ENCODE results near the gene GPR143. TPM values are rescaled to one million over a fixed set of nuclear protein-coding genes. Genes with fewer than 3 reads are reported as not detected.

GPR143 gene
- total RNA-seq, 1 donor from 2014 or later = 16.8 TPM

- Mint-ChIP-seq H3K36me3 (ENCODE audit: low read depth, unreplicated experiment) (peaks cover 6% of the 10 kb centered on the region), H3K4me3 (ENCODE audit: unreplicated experiment) (no peak overlapping the region), H3K4me1 (ENCODE audit: unreplicated experiment) (peaks cover 5% of the 10 kb centered on the region), H3K9me3 (ENCODE audit: unreplicated experiment) (no peaks in the 10 kb centered on the region), H3K27ac (ENCODE audit: unreplicated experiment) (no peak overlapping the region), H3K27me3 (ENCODE audit: unreplicated experiment) (no peaks in the 10 kb centered on the region)
- DNase-seq (ENCODE audit: low spot score) = no peak
- TF ChIP-seq, protein P1, sequence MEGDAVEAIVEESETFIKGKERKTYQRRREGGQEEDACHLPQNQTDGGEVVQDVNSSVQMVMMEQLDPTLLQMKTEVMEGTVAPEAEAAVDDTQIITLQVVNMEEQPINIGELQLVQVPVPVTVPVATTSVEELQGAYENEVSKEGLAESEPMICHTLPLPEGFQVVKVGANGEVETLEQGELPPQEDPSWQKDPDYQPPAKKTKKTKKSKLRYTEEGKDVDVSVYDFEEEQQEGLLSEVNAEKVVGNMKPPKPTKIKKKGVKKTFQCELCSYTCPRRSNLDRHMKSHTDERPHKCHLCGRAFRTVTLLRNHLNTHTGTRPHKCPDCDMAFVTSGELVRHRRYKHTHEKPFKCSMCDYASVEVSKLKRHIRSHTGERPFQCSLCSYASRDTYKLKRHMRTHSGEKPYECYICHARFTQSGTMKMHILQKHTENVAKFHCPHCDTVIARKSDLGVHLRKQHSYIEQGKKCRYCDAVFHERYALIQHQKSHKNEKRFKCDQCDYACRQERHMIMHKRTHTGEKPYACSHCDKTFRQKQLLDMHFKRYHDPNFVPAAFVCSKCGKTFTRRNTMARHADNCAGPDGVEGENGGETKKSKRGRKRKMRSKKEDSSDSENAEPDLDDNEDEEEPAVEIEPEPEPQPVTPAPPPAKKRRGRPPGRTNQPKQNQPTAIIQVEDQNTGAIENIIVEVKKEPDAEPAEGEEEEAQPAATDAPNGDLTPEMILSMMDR (IDR thresholded peaks at IDR 0.05; ENCODE audit: unreplicated experiment) = no peak
These were observed 37.1 kb upstream of the GPR143 start for GRCh38 chrX:9802737-9803136.

DNA sequence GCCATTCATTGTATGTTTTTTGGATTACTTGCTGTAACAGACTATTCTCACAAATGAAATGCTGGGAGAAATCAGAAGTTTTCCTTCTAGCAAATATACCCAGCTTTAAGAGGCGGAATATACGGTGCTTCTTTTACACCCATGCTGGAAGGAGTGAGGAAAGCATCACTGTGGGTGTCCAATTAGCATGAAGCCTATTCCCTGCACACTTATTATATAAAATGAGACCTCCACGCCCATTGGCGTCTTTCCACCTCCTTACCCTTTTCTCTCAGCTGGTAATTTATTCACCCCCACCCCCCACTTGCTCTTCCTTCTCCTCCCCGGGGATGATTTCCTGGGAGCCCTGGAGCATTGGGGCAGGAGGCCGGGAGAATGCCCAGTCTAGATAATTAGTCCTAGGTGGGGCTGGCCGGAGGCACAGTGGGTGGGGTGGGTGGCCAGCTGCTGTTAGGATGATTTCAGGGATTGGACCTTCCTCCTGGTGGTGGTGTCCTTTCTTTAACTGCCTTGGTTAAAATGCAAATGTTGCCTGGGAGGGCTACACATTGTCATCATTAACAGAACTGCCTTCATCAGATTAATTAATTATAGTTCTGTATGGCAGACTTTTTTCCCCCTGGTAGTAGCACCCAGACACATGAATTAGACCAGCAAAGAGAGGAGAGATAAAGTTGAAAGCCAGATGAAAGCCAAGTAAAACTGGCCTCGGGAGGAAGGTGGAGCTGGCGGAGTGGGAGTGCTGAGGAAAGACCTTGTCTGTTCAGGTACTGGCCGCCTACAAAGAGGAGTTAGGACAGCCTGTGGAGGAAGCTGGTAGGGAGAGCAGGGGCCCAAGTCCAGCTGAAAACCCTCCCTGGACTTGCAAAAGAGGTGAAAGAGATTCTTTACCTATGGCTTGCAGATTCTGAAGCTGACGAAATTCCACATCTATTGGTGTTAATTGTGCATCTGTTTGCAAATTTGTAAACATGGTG lies 32.0 kb upstream of the GPR143 start:
- Mint-ChIP-seq H3K36me3 (ENCODE audit: low read depth, unreplicated experiment) (peaks cover 6% of the 10 kb centered on the region), H3K27ac (ENCODE audit: unreplicated experiment) (no peak overlapping the region), H3K9me3 (ENCODE audit: unreplicated experiment) (no peaks in the 10 kb centered on the region), H3K4me1 (ENCODE audit: unreplicated experiment) (peaks cover 3% of the 10 kb centered on the region), H3K27me3 (ENCODE audit: unreplicated experiment) (peaks cover 4% of the 10 kb centered on the region), H3K4me3 (ENCODE audit: unreplicated experiment) (no peak overlapping the region)
- TF ChIP-seq, protein P1 (IDR thresholded peaks at IDR 0.05; ENCODE audit: unreplicated experiment) = no peak
- DNase-seq (ENCODE audit: low spot score) = no peak

DNA sequence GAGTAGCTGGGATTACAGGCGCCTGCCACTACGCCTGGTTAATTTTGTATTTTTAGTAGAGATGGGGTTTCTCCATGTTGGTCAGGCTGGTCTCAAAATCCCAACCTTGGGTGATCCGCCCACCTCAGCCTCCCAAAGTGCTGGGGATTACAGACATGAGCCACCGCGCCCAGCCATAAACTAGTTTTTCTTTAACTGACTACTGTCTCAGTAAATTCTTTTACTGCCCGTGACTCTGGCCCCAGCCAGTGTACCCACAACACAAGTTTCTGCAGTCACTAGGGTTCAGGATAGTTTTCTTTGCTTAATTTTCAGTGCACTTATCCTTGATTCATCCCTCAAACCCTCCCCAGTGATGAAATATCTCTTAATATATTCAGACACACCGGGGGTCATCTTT lies 28.8 kb upstream of the GPR143 start:
- Mint-ChIP-seq H3K27me3 (ENCODE audit: unreplicated experiment) (peaks cover 4% of the 10 kb centered on the region), H3K4me3 (ENCODE audit: unreplicated experiment) (no peak overlapping the region), H3K27ac (ENCODE audit: unreplicated experiment) (no peak overlapping the region), H3K36me3 (ENCODE audit: low read depth, unreplicated experiment) (peaks cover under 1% of the 10 kb centered on the region), H3K4me1 (ENCODE audit: unreplicated experiment) (peaks cover 6% of the 10 kb centered on the region), H3K9me3 (ENCODE audit: unreplicated experiment) (no peaks in the 10 kb centered on the region)
- TF ChIP-seq, protein P1 (IDR thresholded peaks at IDR 0.05; ENCODE audit: unreplicated experiment) = no peak
- DNase-seq (ENCODE audit: low spot score) = no peak

DNA sequence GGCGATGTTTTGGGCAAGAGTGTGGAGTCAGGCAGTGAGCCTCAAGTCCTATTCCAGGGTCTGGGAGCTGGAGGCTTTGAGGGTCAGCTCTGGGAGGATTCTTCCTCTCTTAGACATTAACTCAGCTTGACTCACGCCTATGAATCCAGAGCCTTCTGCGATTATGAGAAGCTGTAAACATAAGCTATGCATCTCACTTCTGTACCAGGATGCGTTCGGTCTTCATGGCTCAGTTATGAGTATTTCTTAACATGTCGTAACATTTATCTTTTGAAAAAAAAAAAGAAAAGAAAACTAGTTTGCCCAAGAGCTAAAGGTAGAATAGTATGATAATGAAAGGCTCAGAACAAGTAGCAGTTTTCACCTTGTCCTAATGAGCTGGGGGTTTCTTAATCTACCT lies 25.2 kb upstream of the GPR143 start:
- Mint-ChIP-seq H3K36me3 (ENCODE audit: low read depth, unreplicated experiment) (no peaks in the 10 kb centered on the region), H3K27ac (ENCODE audit: unreplicated experiment) (no peak overlapping the region), H3K9me3 (ENCODE audit: unreplicated experiment) (no peaks in the 10 kb centered on the region), H3K4me1 (ENCODE audit: unreplicated experiment) (peaks cover 13% of the 10 kb centered on the region), H3K4me3 (ENCODE audit: unreplicated experiment) (no peak overlapping the region), H3K27me3 (ENCODE audit: unreplicated experiment) (peaks cover 10% of the 10 kb centered on the region)
- DNase-seq (ENCODE audit: low spot score) = no peak
- TF ChIP-seq, protein P1 (IDR thresholded peaks at IDR 0.05; ENCODE audit: unreplicated experiment) = no peak

GRCh38 chrX:9789555-9789954 lies 23.9 kb upstream of the GPR143 start:
- Mint-ChIP-seq H3K36me3 (ENCODE audit: low read depth, unreplicated experiment) (no peaks in the 10 kb centered on the region), H3K9me3 (ENCODE audit: unreplicated experiment) (no peaks in the 10 kb centered on the region), H3K4me3 (ENCODE audit: unreplicated experiment) (peak overlapping the region; percentile 56), H3K27me3 (ENCODE audit: unreplicated experiment) (peaks cover 6% of the 10 kb centered on the region), H3K4me1 (ENCODE audit: unreplicated experiment) (peaks cover 13% of the 10 kb centered on the region), H3K27ac (ENCODE audit: unreplicated experiment) (no peak overlapping the region)
- DNase-seq (ENCODE audit: low spot score) = no peak
- TF ChIP-seq, protein P1 (IDR thresholded peaks at IDR 0.05; ENCODE audit: unreplicated experiment) = no peak
